NOMO-1 (cell line): ENCODE results near the gene EBF3.

ENCODE experiments used
- DNase-seq, 2 experiments: peaks; one replicate each; lab custom pipeline; 2025; ENCODE audit not compliant: unreplicated experiment in 2 of 2; lab: John Stamatoyannopoulos, UW

EBF3 gene

DNA sequence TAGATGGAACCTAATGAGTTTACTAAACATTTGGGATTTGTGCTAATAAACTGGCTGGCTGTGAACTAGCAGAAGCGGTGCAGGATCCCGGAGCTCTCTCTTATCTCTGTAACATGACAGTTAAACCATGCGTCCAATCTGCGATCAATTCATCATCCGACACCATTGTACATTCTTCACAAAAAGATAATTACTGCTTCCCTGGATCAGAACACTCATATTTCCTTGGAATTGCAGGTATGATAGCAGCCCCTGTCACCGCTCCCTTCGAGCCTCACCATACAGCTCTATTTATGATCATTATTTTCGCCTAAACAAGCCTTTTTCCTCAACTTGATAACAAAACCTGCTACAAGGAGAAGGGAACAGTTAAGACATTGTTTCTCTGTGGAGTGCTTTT lies 18.5 kb downstream of the EBF3 start:
- DNase-seq: no peak

DNA sequence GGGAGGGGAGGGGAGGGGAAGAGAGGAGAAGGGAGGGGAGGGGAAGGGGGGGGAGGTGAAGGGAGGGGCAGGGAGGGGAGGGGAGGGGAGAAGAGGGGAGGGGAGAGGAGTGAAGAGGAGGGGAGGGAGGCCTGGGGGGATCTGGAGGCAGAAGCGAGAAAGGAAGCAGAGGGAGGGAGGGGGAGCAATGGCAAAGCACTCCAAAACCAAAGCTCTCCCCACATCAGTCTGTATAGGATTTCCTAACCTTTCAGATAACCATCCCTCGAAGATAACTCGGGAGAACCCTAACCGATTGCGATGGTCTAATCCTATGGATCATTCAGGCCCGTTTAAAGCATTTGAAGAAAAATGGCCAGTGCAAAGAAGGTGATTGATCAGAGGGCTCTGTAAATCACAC lies 19.0 kb downstream of the EBF3 start:
- no peak for DNase-seq

DNA sequence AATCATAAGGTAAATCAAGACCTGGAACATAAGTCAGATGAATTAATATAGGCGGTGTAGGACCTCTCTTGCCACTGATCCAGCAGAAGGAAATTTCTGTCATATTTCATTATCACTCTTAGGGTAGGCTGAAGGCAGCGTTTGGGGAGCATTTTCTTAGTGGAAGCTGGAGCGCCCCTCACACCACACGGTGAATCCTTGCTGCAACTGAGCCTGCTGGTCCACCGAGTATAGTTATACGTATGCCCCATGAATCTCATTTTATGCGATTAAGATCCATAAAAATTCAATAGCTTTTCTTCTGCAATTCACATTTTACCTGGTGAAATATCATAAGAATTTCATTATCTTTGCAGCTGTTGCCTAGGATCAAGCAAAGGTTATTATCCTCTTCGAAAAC lies 19.6 kb downstream of the EBF3 start:
- DNase-seq: no peak

DNA sequence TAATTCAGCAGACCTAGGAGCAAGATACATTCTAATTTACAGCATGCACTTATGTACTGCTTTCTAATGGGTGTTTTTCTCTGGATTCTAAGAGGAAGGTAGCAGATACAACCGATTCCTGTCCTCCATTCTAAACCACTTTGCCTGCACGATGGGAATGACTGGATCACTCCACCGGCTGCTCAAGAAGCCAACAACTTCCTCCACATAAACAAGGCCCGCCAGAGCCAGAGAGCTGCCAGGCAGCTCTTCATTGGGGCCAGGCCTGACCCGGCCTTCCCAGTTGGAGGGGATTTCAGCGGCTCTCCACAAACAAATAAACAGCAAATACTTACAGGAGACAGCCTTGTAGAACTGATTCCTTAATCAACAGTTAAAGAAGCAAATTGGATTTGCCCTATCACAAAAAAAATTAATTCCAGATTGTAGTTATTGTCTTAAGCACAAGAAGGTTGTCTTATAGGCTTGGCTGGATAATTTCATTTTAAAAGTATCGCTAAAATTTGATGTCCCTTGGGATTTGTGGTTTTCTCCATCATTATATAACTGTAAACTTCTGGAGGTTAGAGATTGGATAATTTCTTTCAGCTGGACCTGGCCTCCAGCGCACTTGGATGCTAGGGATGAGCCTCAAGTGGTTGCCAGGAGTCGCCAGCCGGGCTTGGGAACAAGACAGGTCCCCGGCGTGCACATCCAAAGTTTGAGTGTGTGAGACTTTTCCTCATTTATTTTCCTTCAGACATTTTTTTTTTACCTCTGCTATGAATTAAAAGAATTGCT lies 20.9 kb downstream of the EBF3 start:
- DNase-seq: no peak

DNA sequence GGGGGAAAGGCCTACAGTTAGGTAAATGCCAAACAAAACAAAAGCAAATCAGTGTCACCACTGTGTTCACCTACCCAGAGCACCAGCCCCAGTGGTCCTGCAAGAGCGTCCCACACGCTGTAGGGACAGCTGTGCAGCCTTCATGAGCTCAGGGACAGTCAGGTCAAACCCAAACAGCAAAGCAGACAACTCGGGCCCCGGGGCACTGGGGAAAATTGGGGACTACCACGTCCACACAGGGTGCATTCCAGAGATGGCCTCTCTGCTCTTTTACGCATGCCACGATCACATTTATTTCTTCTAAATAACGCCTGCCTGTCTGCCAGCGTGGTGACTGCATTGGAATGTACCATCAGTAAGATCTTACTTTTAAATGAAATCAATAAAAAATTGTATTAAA lies 21.7 kb downstream of the EBF3 start:
- no peak for DNase-seq

DNA sequence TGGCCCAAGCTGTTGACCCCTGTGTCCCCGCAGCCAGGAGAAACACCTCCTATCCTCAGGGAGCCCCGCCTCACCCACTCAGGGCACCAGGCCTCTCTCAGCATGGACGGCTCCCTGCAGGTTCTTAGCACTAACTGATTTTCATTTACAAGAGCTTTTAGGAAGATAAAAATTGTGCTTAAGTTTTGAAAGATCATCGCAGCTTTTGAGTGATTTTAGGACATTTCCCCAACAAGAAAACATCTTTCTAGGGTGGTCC lies 22.1 kb downstream of the EBF3 start:
- no peak for DNase-seq

DNA sequence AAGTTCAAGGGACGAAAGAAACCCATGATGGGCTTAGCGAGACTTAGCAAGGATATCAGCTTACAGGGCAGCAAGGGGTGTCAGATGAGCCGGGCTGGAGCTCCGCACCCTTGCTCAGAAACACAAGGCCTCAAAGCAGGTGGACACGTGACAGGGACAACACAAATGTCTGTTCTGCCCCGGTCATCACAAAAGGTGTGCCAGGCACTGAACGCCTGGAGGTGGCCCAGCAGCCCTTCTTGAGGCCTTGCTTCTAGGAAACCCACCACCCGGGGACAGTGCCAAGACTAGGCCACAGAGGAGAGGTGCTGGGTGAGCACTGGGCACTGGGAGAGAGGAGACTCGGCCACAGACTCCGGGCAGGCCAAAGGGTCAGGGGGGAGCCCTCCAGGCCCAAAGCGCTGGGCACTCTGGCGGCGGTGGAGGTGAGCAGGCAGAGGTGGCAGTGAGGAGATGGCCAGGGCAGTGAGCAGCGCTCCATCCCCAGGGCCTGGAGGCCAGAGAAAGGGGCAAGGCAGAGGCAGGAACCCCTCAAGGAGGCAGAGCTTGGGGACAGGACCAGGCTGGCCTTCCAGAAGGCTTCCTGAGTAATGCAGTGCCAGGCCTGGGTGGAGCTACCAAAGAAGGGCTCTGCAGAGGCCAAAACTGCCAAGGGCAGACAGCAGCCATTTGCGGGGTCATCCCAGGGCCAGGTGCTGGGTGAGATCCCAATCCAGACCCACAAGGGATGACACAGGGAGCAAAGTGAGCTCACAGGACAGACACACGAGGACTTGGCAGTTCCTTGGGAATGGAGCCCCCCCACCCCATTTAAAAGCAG lies 22.7 kb downstream of the EBF3 start:
- no peak for DNase-seq

DNA sequence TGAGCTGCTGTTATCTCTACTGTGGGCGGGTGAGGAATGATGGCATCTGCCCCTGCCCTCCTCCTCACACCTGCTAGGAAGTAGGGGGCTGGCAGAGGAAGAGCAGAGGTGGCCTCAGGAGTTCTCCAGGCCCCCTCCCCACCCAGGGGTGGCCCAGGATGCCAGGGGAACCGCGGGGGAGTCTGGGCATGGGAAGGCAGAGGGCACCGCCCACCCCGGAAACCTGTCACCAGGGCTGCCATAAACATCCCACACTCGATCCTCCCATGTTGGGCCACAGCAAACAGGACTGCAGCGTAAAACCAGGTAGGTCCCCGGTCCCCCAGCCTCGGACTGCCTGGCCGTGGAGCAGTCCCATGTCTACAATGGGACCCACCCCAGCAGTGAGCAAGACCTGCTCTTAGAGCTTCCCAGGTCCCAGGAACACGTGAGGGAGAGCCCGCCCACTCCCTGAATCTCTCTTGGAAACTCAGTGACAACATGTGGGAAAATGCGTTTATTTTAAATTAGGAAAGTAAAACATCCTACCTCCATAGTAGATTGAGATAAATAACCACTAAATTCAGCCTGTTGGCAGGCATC lies 23.4 kb downstream of the EBF3 start:
- no peak for DNase-seq

DNA sequence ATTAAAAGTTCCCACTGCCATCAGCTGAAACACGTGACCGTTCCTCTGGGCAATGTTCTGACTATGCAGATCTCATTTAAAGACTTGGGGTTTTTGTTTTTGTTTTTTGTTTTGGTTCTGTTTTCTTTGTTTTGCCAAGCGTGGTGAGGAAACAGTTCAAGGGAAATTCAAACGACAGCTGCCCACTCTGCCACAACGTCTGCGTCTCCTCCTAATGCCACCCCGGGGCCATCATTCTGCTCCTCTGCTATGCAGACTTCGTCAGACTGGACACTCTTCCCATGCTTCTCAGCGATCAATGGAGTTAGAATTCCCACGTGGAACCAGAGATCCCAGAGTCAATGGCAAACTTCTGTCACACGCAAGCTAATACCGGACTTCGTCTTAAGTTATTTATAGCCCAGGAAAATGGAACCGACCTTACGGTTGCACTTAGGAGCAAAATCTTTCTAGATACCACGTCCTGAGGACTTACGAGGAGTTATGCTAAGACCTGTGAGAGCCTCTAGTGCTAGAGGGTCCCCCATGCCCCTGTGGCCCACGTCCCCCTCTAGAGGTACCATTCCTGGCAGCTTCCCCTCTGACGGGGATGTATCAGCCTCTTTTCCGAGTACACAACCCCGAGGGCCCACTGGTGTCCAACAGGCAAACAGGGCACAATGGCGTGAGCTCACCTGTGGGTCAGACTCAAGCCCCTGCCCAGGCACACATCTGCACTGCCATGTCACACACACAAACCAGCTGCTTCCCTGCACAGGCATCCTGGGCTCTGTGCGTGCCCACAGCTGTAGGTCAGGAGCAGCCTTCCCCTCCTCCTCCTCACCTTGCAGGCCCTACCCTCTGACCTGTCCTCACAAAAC lies 24.4 kb downstream of the EBF3 start:
- no peak for DNase-seq

DNA sequence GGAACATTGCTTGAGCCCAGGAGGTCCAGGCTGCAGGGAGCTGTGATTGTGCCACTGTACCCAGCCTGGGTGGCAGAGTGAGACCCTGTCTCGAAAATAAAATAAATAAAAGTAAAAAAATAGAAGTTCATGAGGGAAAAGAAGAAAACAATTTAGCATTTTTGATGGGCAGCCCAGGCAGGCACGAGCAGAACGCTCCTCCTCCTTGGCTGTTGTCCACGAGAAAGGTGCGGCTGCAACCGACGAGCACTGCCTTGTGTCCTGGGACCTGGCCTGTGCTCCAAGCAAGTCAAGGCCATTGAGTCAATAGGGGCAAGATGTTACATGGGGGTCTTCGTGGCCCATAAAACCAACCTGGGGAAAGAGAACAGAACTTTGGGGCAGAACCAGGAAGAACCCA lies 25.6 kb downstream of the EBF3 start:
- DNase-seq: no peak

DNA sequence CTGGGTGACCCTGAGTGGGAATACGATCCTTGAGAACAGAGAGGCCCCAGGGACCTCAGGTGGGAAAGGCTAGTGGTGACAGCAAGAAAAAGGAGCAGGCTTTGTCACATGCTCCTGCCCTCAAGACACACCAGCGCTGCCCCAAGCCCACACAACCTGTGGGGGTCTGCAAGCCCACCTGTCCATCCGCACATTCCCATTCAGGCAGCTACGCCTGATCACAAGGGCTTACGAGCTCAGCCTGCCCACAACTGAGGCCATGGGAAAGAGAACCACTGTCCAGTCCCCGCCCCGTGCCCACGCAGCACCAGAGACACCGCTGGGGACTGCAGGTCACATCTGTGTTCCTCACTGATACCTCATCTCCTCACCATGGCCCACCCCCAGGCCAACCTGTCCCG lies 26.7 kb downstream of the EBF3 start:
- no peak for DNase-seq

DNA sequence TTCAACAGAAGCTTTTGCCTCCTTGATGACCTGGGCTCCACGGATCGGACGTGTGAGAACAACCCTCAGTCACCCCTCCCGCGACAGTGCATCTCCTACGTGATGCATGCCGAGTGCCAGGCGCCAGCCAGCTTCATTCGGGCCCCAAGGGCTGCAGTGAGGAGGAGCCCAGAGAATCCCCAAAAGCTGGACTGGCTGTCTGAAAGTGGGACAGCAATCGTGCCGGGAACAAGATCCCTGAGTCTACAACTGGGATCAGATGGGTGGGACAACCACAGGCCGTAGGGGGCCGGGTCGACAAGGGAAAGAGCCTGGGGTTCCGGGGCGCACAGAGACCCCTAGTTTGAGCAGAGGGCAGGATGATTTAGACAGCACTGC lies 27.2 kb downstream of the EBF3 start:
- no peak for DNase-seq

DNA sequence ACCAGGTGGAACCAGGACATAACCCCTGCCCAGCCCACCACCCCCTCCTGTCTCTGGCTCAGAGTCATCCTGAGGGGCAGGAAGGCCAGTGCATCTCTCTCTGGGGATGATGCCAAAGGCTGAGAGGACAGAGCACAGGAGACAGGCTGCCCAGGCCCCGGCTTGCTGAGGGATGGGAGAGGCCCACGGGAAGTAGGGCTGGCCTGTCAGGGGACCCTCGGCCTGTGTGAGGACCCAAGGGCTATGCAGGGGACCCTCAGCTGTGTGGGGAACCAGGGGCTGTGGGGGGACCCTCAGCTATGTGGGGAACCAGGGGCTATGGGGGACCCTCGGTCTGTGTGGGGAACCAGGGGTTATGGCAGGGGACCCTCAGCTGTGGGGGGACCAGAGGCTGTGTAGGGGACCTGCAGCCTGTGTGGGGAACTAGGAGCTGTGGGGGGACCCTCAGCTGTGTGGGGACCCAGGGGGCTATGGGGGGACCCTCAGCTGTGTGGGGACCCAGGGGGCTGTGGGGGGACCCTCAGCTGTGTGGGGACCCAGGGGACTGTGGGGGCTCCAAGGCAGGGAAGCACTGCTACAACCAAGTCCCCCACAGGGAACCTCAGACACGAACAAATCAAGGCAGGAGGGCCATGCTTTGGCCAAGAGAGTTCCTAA lies 27.7 kb downstream of the EBF3 start:
- no peak for DNase-seq

DNA sequence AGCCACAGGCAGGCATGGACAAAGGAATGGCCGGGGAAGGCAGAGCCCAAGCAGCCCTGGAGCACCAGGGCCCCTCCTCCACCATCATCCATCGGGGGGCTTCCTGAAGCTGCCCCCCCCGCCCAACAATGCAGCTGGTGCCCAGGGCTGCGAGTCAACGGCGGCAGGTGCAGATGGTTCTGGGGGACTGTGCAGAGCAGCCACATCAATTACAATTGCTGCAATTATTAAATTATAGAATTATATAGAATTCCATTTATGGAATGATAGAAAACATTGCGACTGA lies 28.3 kb downstream of the EBF3 start:
- no peak for DNase-seq

DNA sequence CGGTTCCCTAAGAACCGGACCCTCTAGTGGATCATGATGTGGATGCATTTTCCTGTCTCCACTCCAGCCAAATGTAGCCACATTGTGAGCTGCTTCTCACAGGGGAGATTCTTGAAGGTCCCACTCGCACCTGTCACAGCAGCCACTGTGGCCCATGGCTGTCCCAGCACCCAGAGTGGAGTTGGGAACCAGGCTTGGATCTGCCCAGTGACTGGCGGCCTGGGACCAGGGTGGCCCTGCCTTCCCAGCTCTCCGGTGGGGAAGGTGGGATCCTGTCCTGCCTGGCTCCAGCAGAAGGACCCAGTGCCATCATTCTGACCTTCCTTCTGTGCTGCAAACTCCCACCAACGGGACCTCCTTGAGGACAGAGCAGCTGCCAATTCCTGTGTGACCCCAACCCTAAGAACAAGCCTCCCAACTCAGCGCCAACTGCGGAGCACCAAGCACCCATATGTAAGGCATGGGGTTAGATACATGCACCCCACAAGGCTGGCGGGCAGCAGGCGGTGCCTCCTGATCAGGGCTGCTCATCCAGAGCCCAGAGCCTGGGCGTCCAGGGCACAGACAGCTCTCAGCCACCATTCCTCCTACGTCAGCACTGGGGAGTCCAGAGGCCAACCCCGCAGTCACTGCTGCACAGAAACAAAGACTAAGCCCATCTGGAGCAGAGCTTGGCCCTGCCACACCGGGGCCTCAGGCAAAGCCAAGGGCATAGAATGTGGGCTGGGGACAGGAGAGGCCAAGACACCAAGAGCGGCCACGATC lies 28.8 kb downstream of the EBF3 start:
- no peak for DNase-seq

DNA sequence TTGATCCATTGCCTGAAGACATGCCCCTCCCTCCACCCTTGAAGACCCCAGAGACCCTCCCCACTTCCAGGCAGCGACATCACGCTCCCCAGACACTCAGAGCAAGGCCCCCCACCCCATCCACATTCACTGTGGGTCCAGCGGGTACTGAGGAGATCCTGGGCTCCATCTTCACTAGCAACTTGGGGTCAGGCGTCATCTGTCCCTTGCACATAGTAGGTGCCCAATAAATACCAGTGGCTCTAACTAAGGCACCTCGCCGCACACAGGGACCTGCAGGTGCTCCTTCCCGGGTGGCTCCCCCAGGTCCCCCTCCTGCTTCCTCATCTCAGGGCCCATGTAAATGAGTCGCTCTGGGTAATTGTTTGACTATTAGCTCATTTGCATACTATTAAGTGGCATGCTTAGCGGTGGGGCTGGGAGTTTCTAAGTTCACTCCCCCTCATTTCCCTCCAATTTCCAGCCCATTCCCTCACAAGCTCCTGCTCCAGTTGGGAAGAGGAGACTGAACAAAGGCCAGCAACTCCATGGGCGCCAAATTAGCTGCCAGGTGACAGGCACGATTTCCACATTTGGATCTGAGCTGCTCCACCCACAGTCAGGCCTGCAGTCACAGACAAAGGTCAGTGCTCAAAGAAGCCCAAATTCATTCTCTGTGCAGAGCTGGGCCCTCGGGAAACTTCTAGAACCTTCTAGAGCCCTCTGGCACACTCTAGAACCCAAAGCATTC lies 29.7 kb downstream of the EBF3 start:
- no peak for DNase-seq

DNA sequence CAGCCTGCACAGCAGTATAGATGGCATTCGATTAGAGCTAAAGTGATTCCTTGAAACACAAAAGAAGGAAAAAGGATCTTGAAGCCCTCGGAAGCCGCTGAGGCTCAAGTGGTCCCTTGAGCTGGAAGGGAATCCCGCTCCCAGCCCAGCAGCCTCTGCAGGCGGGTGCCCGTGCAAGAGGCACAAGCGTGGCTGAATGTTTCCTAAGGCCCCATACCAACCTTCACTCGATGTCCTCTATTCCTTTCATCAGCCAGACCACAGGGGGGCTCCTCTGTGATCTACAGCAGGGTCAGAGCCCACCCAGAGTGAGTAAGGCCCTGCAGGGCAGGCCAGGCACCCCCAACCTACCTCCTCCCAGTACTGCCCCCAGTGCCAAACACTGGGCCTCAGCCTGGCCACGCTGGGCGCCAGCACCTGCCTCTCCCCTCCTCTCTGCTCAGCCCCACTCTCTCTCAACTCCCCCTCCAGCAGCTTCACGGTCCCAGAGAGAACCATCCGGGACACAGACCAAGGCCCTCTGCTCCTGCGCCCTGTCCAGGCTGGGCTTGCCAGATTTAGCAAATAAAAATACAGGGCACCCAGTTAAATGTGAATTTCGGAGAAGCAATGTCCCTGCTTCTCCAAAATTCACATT lies 30.5 kb downstream of the EBF3 start:
- no peak for DNase-seq

DNA sequence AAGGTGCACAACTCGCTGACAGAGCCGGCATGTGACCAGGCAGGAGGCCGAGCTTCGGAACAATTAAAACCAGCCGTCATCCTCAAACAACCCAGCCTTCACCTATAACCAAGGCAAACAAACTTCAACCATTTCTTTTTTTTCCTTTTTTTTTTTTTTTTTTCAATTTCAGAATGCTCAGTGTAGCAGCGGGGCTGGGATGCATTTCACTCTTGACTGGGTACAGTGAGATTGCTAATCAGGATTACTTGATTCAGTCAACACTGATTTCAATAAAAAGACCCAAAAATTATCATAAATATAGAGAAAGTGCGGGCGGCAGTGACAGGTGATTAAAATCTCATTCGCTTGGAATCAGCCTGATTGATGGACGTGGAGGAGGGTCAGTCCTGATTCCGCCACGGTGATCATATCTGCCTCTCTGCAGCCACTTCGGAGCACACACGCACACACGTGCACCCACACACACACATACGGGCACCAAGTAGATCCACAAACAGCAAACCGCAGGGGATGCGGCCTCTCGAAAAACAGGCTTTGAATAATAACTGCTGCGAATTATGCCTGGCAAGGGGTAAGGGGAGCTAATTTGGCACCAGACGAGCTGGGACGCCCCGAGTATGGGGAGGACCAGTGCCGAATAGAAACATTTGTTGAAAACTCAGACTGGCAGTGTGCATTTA lies 31.2 kb downstream of the EBF3 start:
- DNase-seq: no peak

DNA sequence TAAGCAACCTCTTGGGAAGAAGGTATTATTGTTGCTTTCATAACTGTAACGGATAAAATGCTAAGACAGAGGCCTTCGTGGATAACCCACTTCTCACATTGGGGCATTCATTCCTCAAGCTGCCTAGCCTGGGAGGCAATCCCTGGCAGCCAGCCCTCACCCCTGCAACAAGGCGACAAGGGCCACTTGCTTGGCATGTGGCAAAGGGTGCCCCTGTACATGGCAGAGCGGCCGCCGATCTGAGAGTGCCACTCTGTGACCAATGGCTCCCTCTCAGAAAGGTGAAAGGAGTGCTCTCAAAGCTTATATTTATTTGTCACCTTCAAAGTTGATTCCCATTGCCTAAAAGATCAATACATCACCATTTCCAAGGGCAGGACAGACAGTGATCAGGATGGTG lies 31.9 kb downstream of the EBF3 start:
- no peak for DNase-seq
